Measurements from ENCODE around the gene SLC25A10.
"Not testable (repeated sequence)": the region's sequence is repeated elsewhere in the genome, so short reads cannot be mapped to it uniquely, and the experiment has no call there.

SLC25A10 gene, protein sequence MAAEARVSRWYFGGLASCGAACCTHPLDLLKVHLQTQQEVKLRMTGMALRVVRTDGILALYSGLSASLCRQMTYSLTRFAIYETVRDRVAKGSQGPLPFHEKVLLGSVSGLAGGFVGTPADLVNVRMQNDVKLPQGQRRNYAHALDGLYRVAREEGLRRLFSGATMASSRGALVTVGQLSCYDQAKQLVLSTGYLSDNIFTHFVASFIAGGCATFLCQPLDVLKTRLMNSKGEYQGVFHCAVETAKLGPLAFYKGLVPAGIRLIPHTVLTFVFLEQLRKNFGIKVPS

DNA sequence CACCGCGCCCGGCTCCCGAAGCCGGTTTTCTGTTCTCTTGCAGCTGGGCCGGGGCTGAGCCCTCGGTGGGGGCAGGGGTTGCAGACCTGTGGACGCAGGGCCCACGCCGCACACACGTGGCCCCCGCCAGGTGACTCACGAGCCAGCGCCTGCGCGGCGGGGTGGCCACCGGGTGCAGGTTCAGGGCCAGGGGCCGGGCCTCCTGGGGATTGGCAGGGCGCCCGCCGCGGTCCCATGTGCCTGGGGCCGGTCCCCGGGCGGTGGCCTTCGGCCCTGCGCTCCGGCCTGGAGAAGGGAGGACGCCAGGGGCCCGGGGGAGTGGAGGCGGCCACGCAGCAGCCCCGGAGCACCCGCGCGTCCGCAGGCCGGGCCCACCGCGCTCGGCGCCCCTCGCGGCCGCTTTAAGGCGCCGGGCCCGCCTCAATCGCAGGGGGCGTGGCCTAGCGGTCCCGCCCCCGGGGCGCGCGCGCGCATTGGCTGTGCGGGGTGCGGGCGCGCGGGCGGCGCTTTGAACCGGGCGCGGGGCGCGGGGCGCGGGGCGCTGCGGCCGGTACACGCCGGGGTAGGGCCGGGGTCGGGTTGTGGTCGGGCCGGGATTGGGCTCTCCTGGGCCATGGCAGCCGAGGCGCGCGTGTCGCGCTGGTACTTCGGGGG, at the start of gene SLC25A10:
TSS of gene SLC25A10 (plus strand) at position 471 of the 654 bp plus-strand sequence. CDS start at position 614, 143 bp downstream.
- peak; percentile 76 for DNase-seq

DNA sequence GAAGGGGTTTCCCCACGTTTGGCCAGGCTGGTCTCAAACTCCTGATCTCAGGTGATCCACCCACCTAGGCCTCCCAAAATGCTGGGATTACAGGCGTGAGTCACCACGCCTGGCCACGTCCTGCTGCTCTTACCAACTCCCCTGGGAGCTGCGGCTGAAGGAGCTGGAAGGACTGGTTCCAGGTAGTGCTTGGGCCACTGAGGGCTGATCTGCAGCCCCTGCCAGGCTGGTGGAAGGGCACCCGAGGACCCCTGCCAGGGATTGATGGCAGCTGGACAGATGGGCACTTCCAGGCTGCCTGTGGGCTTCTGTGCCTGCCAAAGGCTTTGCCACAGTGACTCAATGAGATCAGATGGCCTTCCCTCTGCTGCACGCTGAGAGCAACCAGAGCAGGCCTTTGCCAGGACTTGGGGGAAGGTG, 48.0 kb upstream of the SLC25A10 start:
- DNase-seq = no peak

- DNase-seq = no peak
These were observed 46.6 kb upstream of the SLC25A10 start for GRCh38 chr17:81665205-81666091.

DNA sequence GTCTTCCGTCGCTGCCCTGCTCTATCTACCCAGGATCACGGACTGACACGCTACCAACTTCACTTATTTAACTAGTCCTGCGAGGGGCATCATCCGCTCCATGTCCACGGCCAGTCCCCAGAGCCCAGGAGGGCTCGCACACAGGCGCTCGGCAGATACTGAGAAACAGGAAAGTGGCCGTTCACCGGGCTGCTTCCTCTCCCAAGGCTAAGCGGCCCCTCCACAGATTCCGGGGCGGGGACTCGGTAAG, 46.1 kb upstream of the SLC25A10 start:
- DNase-seq = no peak

GRCh38 chr17:81666342-81667191, 45.5 kb upstream of the SLC25A10 start, which contains the start of the genes CCDC137 and OXLD1:
CCDC137 (plus strand) TSS chr17:81666737; CDS start chr17:81666767, 30 bp downstream.
OXLD1 (minus strand) TSS chr17:81666605; CDS start chr17:81666577, 28 bp downstream.
- peak; percentile 97 for DNase-seq

GRCh38 chr17:81667754-81668153, 44.3 kb upstream of the SLC25A10 start:
- DNase-seq = no peak

GRCh38 chr17:81672504-81672903, 39.6 kb upstream of the SLC25A10 start:
- DNase-seq = no peak

DNA sequence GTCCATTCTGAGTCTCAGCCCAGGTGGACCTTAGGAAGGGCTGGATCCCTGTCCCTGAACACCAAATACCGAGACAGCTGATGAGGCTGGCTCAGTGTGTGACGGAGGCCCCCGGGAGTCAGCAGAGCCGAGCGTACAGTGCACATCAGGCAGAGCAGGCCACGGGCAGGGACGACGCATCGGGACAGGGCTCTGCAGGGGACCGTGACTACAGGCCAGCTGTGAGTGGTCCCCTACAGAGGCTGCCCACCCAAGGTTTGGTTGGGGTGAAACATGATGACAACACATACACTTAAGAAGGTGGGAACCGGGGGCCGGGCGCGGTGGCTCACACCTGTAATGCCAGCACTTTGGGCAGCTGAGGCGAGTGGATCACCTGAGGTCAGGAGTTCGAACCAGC, 39.1 kb upstream of the SLC25A10 start:
- DNase-seq = no peak

- DNase-seq = no peak
These were observed 38.4 kb upstream of the SLC25A10 start for GRCh38 chr17:81673561-81674258.

DNA sequence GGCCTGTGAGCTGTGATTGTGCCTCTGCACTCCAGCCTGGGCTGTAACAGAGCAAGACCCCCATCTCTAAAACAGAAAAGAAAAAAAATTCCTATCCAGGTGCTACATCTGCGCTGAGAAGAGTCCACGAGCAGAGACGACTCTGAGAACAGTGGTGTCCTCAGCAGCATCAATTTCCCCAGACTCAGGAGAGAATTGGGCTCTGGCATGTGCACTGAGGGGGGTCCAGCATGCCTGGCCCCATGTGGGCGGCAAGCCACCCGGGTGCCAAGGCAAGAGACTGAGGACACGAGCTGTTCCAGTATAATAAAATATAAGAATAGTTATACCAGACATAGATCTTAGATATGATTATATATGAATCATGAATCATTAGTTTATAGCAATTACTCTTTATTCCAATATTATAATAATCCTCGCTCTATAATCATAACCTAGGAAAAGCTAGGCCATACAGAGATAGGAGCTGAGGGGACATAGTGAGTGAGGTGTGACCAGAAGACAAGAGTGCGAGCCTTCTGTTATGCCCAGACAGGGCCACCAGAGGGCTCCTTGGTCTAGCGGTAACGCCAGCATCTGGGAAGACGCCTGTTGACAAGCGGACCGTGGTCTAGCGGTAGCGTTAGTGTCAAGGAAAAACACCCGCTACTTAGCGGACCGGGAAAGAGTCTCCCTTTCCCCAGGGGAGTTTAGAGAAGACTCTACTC, 36.4 kb upstream of the SLC25A10 start:
- not testable (repeated sequence) for DNase-seq

DNA sequence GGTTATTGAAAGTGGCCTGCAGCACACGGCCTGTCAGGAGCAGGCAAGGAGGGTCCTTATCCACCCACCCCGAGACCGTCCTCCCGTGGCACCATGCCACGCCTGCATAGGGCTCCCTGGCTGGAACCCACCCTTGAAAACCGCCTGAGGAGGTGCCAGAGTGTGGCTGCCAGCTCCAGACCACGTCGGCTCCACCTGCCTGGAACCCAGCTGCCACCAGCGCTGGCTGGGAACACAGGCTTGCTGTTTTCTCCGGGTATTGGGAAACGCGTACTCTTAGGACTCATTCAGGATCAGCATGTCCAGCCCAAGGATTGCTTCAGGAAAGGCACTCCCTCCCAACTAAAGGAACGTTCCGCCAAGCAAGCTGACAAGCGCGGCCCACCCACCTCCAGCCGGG, 35.2 kb upstream of the SLC25A10 start:
- DNase-seq = no peak

GRCh38 chr17:81680150-81680549, 31.9 kb upstream of the SLC25A10 start:
- no peak for DNase-seq

- DNase-seq = no peak
These were observed 30.4 kb upstream of the SLC25A10 start for GRCh38 chr17:81681672-81682071.

DNA sequence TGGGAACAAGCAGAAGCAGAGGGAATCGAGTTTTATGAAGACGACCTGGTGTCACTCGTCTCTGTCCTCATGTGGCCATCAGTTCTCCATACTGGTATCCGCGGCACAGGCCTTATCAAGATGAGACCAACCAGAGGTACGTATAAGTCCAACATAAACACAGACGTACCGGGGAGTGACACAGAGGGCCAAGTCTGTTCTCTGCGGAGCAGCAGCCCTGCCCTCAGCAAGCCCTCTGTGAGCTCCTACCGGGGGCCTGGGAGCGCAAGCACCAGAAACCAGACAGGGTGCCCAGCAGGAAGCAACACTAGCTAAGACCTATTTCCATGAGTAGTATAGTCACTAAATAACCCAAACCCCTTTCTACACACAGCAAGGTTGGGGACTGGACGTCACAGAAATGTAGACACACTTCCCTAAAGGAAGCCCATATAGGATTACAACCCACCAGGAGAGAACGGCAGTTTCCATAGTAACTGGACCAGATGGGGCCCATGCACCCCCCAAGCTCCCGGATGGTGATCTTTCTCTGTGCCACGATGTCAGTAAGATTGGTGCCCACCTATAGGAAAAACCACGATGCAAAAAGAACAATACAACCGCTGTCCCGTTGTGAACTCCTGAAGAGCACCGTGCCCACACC, 29.4 kb upstream of the SLC25A10 start:
- DNase-seq = no peak

DNA sequence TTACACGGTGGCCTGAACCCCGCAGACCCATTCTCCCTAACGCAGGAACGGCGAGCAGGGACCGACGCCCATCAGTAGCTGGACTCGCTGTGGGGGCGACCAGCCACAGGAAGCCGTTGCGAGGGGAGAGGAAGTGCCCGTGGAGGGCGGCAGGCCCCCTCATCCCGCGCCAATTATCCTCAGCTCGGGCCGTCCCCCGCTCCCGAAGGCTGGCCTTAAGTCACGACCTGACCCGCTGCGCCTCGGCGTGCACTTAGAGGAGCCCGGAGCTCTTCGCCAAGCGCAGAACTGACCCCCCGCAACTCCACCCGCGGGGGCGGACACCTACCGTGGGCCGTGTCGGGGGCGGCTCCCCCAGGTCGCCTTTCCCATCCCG, 28.9 kb upstream of the SLC25A10 start:
- DNase-seq = no peak

- DNase-seq = peak; percentile 99
These were observed 28.3 kb upstream of the SLC25A10 start, which contains the start of the genes ARL16 and HGS for GRCh38 chr17:81683584-81684441. ARL16 (minus strand) TSS chr17:81683797; CDS start chr17:81683753, 44 bp downstream. HGS (plus strand) TSS chr17:81684011; CDS start chr17:81684067, 56 bp downstream.

DNA sequence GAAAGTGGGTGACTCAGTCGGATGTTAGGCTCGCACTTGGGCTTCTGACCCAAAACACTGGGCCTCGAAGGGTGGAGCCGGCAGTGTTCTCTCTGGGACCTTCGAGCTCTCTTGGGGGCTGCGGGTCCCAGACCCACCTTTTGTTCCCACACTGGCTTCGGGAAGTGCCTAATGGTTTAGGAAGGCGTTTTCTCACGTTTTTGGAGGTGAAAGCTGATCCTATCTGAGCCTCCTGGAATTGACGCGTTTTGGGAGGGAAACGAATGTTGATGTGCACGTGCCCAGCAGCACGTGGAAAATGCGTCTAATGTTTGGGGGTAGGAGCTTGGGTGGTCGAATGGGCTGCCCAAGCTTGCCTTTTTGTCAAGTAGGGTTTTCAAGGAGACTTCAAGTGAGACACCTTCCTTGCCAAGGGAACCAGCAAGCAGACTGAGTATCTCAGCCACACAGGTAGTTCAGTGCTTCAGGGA, 27.6 kb upstream of the SLC25A10 start:
- no peak for DNase-seq

GRCh38 chr17:81685108-81685507, 27.0 kb upstream of the SLC25A10 start:
- no peak for DNase-seq

DNA sequence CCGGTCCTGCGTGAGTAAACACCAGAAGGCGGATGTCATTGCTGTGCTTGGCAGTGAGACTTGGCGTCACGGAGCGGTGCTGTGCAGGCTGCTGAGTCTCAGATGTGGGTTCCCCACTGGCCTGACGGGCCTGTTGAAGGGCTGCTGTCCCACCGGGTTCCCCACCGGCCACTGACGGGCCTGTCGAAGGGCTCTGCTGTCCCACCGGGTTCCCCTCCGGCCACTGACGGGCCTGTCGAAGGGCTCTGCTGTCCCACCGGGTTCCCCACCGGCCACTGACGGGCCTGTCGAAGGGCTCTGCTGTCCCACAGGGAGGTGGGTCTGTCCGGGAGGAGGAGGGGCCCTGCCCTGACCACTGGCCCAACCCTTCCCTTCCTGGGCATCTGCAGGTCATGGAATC, 25.5 kb upstream of the SLC25A10 start:
- DNase-seq = no peak

Data from right hindlimb (tissue), 1 donor.